Smooth muscle cell (in vitro differentiated cells): ENCODE data around the gene DENND11. TPM values are rescaled to one million over a fixed set of nuclear protein-coding genes. Genes with fewer than 3 reads are reported as not detected.

Experiments
- DNase-seq: peaks from one replicate; lab custom pipeline; 2025; ENCODE audit not compliant: unreplicated experiment; lab: John Stamatoyannopoulos, UW
- H2AFZ ChIP-seq: fragments of 200-600 bp; sonication (generic); 2 replicates; pipeline ENCODE4 v1.6.0; 2016; ENCODE audit warnings: antibody characterized with exemption, low read depth, mild to moderate bottlenecking
- H3F3A ChIP-seq: fragments of 200-600 bp; sonication (generic); 2 replicates; pipeline ENCODE4 v1.6.0; 2017; ENCODE audit warnings: antibody characterized with exemption, low read depth
- H3K27ac ChIP-seq: fragments of 200-600 bp; sonication (generic); 2 replicates; pipeline ENCODE4 v1.5.1; 2016; ENCODE audit warnings: low read depth, mild to moderate bottlenecking
- H3K27me3 ChIP-seq: fragments of 200-600 bp; sonication (generic); 2 replicates; pipeline ENCODE4 v1.6.1; 2016; ENCODE audit warnings: low read depth, mild to moderate bottlenecking
- H3K36me3 ChIP-seq: fragments of 200-600 bp; sonication (generic); 2 replicates; pipeline ENCODE4 v1.5.1; 2016; ENCODE audit warnings: low read depth
- H3K4me1 ChIP-seq: fragments of 200-600 bp; sonication (generic); 2 replicates; pipeline ENCODE4 v1.5.1; 2016; ENCODE audit warnings: low read depth
- H3K4me2 ChIP-seq: fragments of 200-600 bp; sonication (generic); 2 replicates; pipeline ENCODE4 v1.6.0; 2016; ENCODE audit warnings: mild to moderate bottlenecking
- H3K4me3 ChIP-seq: fragments of 200-600 bp; sonication (generic); 2 replicates; pipeline ENCODE4 v1.5.1; 2016; ENCODE audit warnings: mild to moderate bottlenecking
- H3K79me2 ChIP-seq: fragments of 200-600 bp; sonication (generic); 2 replicates; pipeline ENCODE4 v1.6.0; 2016; ENCODE audit warnings: low read depth, mild to moderate bottlenecking
- H3K9ac ChIP-seq: fragments of 200-600 bp; sonication (generic); 2 replicates; pipeline ENCODE4 v1.6.0; 2016; ENCODE audit warnings: low read depth
- H3K9me3 ChIP-seq: fragments of 200-600 bp; sonication (generic); replicated peaks from 2 replicates; pipeline ENCODE4 v1.5.1; 2016; ENCODE audit warnings: low read depth
- H4K20me1 ChIP-seq: fragments of 200-600 bp; sonication (generic); 2 replicates; pipeline ENCODE4 v1.6.0; 2016; ENCODE audit warnings: low read depth
- WGBS: methylation state at CpG from one replicate; pipeline ENCODE4 v1.1.7; 2016; ENCODE audit warnings: low lambda C conversion rate; 5-methylcytosine and 5-hydroxymethylcytosine counted together
- polyA plus RNA-seq: library from polyadenylated mRNA; unstranded; fragments of >200 nt; fragmentation: Nextera tagmentation; extraction: Ambion mirVana; gene quantifications from 2 replicates; pipeline ENCODE4 v1.2.1, GENCODE V29; 2016
- total RNA-seq: library from RNA; depleted of rRNA; stranded (reverse); fragments of >200 nt; gene quantifications from 2 replicates; pipeline ENCODE4 v1.2.3, GENCODE V29; 2014
- TF ChIP-seq, protein P1 (sequence below): fragments of 200-600 bp; sonication (generic); IDR thresholded peaks from 2 replicates; pipeline ENCODE4 v1.5.1; 2017; ENCODE audit warnings: borderline replicate concordance, mild to moderate bottlenecking, antibody characterized with exemption; ENCODE audit not compliant: insufficient read depth, poor library complexity, severe bottlenecking

DENND11 gene
- total and polyA plus RNA-seq, 2 experiments from 2014 or later: 3.2 to 9.3 TPM

DNA sequence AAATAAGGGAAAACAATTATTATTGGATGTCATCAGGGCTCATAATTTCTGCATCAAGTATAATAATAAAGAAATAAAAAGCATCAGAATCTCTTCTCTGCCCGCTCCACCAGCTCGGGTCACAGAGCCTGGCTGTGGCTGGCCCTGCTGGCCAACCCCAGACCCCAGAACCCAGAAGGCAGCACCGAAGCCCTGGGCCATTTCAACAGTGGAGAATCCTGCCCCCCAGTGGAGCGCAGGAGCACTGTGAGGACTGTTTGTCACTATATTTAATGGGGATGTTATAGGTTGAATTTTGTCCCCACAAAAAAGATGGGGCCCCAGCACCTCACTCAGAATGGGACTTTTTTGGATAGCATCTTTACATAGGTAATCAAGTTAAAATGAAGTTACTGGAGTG lies 27.3 kb downstream of the DENND11 start:
- Histone ChIP-seq H3K9ac (peak overlapping the region; percentile 39), H3F3A (no peaks in the 10 kb centered on the region), H3K4me1 (peaks cover 19% of the 10 kb centered on the region), H3K4me2 (no peak overlapping the region), H3K27ac (peak overlapping the region; percentile 76), H3K9me3 (no peaks in the 10 kb centered on the region), H4K20me1 (no peaks in the 10 kb centered on the region), H3K79me2 (no peaks in the 10 kb centered on the region), H3K27me3 (no peaks in the 10 kb centered on the region), H3K36me3 (no peaks in the 10 kb centered on the region), H2AFZ (no peak overlapping the region), H3K4me3 (no peak overlapping the region)
- no peak for DNase-seq
- TF ChIP-seq, protein P1, sequence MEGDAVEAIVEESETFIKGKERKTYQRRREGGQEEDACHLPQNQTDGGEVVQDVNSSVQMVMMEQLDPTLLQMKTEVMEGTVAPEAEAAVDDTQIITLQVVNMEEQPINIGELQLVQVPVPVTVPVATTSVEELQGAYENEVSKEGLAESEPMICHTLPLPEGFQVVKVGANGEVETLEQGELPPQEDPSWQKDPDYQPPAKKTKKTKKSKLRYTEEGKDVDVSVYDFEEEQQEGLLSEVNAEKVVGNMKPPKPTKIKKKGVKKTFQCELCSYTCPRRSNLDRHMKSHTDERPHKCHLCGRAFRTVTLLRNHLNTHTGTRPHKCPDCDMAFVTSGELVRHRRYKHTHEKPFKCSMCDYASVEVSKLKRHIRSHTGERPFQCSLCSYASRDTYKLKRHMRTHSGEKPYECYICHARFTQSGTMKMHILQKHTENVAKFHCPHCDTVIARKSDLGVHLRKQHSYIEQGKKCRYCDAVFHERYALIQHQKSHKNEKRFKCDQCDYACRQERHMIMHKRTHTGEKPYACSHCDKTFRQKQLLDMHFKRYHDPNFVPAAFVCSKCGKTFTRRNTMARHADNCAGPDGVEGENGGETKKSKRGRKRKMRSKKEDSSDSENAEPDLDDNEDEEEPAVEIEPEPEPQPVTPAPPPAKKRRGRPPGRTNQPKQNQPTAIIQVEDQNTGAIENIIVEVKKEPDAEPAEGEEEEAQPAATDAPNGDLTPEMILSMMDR: peak; percentile 31
- 49% methylated on average over 4 of the region's 4 CpGs for WGBS

DNA sequence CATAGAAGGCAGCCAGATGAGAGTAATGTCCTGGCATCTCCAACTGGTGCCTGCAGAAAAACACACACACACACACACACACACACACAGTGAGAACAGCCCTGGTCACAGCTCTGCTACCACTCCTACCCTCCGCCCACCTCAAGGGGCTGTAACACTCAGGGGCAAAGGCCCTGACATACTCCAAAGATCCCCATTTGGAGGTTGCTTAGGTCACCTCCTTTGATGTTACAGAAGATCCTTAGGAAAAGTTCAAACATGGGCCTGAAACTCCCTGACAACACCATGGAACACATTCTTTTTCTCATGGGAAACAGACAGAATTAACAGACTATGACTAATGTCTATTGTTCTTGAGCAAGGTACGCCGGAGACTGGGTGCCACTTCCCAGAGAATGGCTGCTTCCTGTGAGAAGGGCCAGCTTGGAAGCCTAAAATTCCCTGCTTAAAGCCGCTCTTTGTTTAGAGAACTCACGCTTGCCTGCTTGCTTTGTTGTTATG lies 27.7 kb downstream of the DENND11 start:
- no peak overlapping the region for H3K4me2 ChIP-seq
- DNase-seq: no peak
- H3K9ac ChIP-seq: peak overlapping the region; percentile 39

DNA sequence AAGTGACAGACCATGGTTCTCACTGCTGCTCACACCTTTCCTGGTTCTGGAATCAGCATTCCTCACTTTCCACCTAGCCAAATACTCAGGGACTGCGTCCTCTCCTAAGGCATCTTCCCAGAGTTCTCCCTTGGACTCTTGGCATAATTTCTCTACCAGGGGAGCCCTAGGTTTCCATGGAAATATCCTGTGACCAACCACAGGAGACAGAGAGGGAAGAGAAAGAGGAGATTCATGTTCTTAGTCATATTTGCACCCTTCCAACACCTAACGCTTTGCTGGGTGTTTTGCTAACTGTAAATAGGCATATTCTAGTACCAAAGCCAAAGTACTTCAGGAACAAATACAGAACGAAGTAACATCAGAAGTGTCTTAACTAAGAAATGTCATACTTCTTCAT lies 28.6 kb downstream of the DENND11 start:
- Histone ChIP-seq H3K9me3 (no peaks in the 10 kb centered on the region), H3K36me3 (no peaks in the 10 kb centered on the region), H3K4me2 (no peak overlapping the region), H3K79me2 (no peaks in the 10 kb centered on the region), H3K9ac (no peak overlapping the region), H3K27me3 (no peaks in the 10 kb centered on the region), H4K20me1 (no peaks in the 10 kb centered on the region), H3K27ac (peak overlapping the region; percentile 76), H3F3A (no peaks in the 10 kb centered on the region), H2AFZ (no peak overlapping the region), H3K4me3 (no peak overlapping the region), H3K4me1 (peaks cover 19% of the 10 kb centered on the region)
- TF ChIP-seq, protein P1: no peak
- WGBS: 93% methylated on average over 3 of the region's 3 CpGs
- DNase-seq: no peak

More for the DNA sequence above, 27.7 kb downstream of the DENND11 start:
- Histone ChIP-seq H4K20me1 (no peaks in the 10 kb centered on the region), H3F3A (no peaks in the 10 kb centered on the region), H3K27me3 (no peaks in the 10 kb centered on the region), H3K36me3 (no peaks in the 10 kb centered on the region), H3K4me3 (no peak overlapping the region), H3K9me3 (no peaks in the 10 kb centered on the region), H3K27ac (peak overlapping the region; percentile 76), H2AFZ (no peak overlapping the region), H3K79me2 (no peaks in the 10 kb centered on the region), H3K4me1 (peaks cover 19% of the 10 kb centered on the region)
- TF ChIP-seq, protein P1: no peak
- WGBS: 80% methylated on average over 5 of the region's 5 CpGs
